Right atrium auricular region (tissue), 2 donors: ENCODE results near the gene NANOS3. TPM values are rescaled to one million over a fixed set of nuclear protein-coding genes. Genes with fewer than 3 reads are reported as not detected.

Experiments
- DNase-seq: peaks from one replicate; pipeline ENCODE4 v3.0.0-alpha.2; 2019; ENCODE audit warnings: low spot score
- H3K27ac ChIP-seq, 2 donors: fragments of 200-600 bp; sonication (generic); 1 replicate in 1 of 2; 2 replicates in 1 of 2; pipeline ENCODE4 v1.5.1; 2016 to 2019
- H3K27me3 ChIP-seq, 2 donors: fragments of 200-600 bp; sonication (generic); one replicate each; pipeline versions ENCODE4 v1.5.1 to v1.6.0; 2017 to 2019
- H3K36me3 ChIP-seq: fragments of 200-600 bp; sonication (generic); one replicate; pipeline ENCODE4 v1.5.1; 2016
- H3K4me1 ChIP-seq, 2 donors: fragments of 200-600 bp; sonication (generic); one replicate each; pipeline versions ENCODE4 v1.5.1 to v1.6.0; 2017 to 2019
- H3K4me3 ChIP-seq, 2 donors: fragments of 200-600 bp; sonication (generic); 1 replicate in 1 of 2; 2 replicates in 1 of 2; pipeline ENCODE4 v1.5.1; 2017 to 2019; ENCODE audit warnings: mild to moderate bottlenecking in 1 of 2, moderate library complexity in 1 of 2
- H3K9me3 ChIP-seq, 2 donors: fragments of 200-600 bp; sonication (generic); one replicate each; pipeline ENCODE4 v1.5.1; 2019
- total RNA-seq, 2 donors: library from RNA; depleted of rRNA; stranded (reverse); fragments of >200 nt; gene quantifications; one replicate each; pipeline ENCODE4 v1.1.0, GENCODE V29; 2016
- TF ChIP-seq, protein P1 (sequence below), 2 donors: fragments of 200-600 bp; sonication (generic); IDR thresholded peaks; one replicate each; pipeline ENCODE4 v1.5.1; 2019; ENCODE audit warnings: antibody characterized with exemption in 2 of 2

NANOS3 gene
- not detected for total RNA-seq

DNA sequence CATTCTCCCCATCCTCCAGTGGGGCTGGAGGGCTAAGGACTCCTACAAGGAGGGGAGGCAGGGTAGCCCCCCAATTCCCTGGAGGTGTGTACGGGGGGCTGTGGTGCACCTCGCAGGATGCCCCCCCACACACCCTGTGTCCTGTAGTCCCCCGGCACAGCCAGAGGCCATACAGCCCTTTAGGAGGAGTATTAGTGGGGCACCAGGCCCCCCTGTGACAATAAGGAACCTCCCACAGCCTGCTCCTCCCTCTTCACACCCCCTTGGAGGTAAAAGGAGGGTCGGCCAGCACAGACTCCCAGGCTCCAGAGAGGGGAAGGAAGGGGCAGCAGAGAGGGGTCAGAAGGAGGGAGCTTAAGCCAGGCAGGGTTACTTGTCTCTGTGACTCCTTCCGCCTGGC, at the start of gene NANOS3:
TSS of gene NANOS3 (plus strand) at position 301 of the 400 bp plus-strand sequence. CDS start 115 bp downstream, outside the sequence.
- TF ChIP-seq, protein P1, sequence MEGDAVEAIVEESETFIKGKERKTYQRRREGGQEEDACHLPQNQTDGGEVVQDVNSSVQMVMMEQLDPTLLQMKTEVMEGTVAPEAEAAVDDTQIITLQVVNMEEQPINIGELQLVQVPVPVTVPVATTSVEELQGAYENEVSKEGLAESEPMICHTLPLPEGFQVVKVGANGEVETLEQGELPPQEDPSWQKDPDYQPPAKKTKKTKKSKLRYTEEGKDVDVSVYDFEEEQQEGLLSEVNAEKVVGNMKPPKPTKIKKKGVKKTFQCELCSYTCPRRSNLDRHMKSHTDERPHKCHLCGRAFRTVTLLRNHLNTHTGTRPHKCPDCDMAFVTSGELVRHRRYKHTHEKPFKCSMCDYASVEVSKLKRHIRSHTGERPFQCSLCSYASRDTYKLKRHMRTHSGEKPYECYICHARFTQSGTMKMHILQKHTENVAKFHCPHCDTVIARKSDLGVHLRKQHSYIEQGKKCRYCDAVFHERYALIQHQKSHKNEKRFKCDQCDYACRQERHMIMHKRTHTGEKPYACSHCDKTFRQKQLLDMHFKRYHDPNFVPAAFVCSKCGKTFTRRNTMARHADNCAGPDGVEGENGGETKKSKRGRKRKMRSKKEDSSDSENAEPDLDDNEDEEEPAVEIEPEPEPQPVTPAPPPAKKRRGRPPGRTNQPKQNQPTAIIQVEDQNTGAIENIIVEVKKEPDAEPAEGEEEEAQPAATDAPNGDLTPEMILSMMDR (IDR thresholded peaks at IDR 0.05) = no peak
- H3K9me3 ChIP-seq = no peaks in the 10 kb centered on the region
- H3K36me3 ChIP-seq = no peaks in the 10 kb centered on the region
- DNase-seq = no peak
- no peak within 1 kb of the TSS for H3K27ac ChIP-seq
- no peak within 1 kb of the TSS for H3K4me3 ChIP-seq
- H3K4me1 ChIP-seq = peaks cover 0 to 32% of the 10 kb centered on the region in 2 donors
- no peaks in the 10 kb centered on the region for H3K27me3 ChIP-seq

DNA sequence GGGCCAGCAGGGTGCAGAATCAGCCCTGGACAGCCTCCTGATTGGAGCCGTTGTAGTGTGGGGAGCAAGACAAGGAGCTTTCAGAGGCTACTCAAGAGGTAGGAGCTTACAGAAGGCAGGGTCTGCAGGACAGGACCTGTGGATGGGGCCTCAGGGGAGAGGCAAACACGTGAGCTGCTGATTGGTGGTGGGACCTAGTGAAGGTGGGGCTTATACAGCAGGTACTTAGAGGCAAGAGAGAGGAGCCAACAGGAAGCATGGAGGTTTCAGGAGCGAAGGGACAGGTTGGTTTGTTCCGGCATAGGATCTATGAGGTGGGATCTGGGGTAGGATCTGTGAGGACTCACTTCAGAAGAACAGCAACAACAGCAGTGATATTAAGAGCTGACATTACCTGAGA, 49.3 kb upstream of the NANOS3 start:
- Histone ChIP-seq H3K27ac (no peak overlapping the region), H3K4me1 (peaks cover 0 to 5% of the 10 kb centered on the region in 2 donors), H3K9me3 (no peaks in the 10 kb centered on the region), H3K27me3 (no peaks in the 10 kb centered on the region), H3K36me3 (peaks cover 15% of the 10 kb centered on the region), H3K4me3 (no peak overlapping the region)
- TF ChIP-seq, protein P1 (IDR thresholded peaks at IDR 0.05) = no peak
- no peak for DNase-seq

DNA sequence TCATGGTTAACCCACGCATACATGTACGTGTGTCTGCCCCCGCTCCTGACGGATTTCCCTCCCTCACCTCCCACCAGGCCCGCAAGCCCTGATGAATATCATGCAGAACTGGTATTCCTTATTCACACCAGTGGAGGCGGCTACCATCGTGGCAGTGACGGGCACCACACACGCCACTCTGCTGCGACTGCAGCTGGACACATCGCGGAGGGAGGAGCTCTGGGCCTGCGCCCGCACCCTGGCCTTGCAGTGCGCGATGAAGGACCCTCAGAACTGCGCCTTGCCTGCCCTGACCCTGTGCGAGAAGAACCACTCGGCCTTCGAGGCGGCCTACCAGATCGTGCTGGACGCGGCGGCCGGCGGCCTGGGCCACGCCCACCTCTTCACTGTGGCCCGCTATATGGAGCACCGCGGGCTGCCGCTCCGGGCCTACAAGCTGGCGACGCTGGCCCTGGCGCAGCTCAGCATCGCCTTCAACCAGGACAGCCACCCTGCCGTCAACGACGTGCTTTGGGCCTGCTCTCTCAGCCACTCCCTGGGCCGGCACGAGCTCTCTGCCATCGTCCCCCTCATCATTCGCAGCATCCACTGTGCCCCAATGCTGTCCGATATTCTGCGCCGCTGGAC, 46.7 kb upstream of the NANOS3 start:
- Histone ChIP-seq H3K4me3 (no peak overlapping the region), H3K36me3 (peaks cover 27% of the 10 kb centered on the region), H3K27ac (no peak overlapping the region), H3K9me3 (no peaks in the 10 kb centered on the region), H3K4me1 (peaks cover 0 to 30% of the 10 kb centered on the region in 2 donors), H3K27me3 (no peaks in the 10 kb centered on the region)
- TF ChIP-seq, protein P1 (IDR thresholded peaks at IDR 0.05) = no peak
- DNase-seq = no peak

DNA sequence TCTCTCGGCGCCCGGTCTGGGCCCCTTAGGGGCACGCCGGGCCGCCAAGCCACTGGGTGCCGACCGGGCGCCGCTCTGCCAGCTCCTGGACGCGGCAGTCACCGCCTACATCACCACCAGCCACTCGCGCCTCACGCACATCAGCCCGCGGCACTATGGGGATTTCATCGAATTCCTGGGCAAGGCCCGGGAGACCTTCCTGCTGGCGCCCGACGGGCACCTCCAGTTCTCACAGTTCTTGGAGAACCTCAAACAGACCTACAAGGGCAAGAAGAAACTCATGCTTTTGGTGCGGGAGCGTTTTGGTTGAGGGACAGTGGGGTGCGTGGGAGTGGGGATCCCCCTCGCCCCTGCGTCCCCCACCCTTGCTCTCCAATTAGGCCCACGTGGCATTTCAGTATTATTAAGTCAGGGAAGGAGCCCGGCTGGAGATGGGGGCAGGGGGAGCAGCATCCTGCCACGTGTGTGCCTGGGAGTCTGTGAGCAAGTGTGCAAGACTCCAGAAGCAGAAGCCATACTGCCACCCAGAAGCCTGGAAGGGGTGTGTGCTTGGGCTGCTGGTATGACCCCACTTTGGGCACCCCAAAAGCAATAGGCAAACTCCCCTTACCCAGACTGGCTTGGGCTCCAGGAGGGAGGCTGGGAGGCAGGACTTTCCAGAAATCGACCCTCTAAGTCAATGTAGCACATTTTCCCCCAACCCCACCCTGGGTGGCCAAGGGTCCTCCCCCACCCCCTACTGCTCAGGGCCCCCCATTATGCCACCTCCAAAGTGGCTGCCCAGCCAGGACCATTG, 46.0 kb upstream of the NANOS3 start:
- no peak for DNase-seq
- Histone ChIP-seq H3K36me3 (peaks cover 27% of the 10 kb centered on the region), H3K27ac (no peak overlapping the region)

DNA sequence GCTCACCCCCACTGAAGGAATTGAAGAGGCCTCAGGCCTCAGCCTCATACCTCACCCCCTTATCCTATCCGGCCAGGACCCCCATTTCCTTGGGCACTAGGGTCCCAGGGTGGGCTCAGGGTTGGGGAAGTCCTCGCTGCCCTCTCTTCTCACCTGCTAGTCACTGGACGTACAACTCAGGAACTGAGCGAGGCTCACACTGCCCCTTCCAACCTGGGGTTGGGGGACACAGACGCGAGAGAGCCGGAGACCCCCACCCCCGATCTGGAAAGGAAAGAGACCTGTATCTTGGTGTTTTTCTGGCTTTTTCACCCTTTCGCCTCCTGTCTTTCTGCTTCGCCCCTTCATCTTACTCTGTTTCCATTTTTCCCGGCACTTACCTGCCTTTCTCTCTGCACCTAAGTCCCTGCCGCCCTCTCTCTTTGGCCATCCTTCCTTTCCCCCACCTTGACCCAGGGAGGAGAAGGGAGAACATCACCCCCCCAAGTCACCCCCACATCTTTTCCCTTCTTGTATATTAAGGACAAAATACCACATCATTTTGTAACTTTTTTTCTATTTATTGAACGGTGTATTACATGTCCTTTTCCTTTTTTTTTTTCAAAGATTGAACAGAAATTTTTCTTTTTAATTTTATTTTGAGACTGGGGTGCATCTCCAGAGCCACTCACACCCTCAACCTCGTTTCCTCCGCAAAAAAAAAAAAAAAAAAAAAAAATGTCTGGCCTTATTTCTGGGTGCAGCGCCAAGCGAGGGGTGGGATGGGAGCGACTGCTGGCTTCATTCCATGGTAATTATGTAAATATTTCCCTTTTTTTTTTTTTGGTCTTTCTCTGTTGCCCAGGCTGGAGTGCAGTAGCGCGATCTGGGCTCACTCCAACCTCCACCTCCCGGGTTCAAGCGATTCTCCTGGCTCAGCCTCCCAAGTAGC, 45.1 kb upstream of the NANOS3 start:
- no peak for DNase-seq
- H3K36me3 ChIP-seq = peaks cover 35% of the 10 kb centered on the region
- no peaks in the 10 kb centered on the region for H3K9me3 ChIP-seq
- H3K27me3 ChIP-seq = no peaks in the 10 kb centered on the region
- TF ChIP-seq, protein P1 (IDR thresholded peaks at IDR 0.05) = no peak
- H3K4me3 ChIP-seq = no peak overlapping the region
- H3K27ac ChIP-seq = no peak overlapping the region
- peaks cover 0 to 46% of the 10 kb centered on the region in 2 donors for H3K4me1 ChIP-seq

More for the DNA sequence above, 46.0 kb upstream of the NANOS3 start:
- TF ChIP-seq, protein P1 (IDR thresholded peaks at IDR 0.05) = no peak
- H3K27me3 ChIP-seq = no peaks in the 10 kb centered on the region
- H3K4me3 ChIP-seq = no peak overlapping the region
- peaks cover 0 to 37% of the 10 kb centered on the region in 2 donors for H3K4me1 ChIP-seq
- no peaks in the 10 kb centered on the region for H3K9me3 ChIP-seq
